ENCODE results near the gene SIGLEC10. TPM values are rescaled to one million over a fixed set of nuclear protein-coding genes. Genes with fewer than 3 reads are reported as not detected.

The SIGLEC10 gene
- total and polyA plus RNA-seq, 2 of the 4 experiments (the other 2 are of a cell fraction) = not detected

- Histone ChIP-seq H3K14ac (replicated peaks; ENCODE audit: low read depth, low read length) (no peak overlapping the region), H2BK120ac (ENCODE audit: low read depth, low read length) (no peak overlapping the region), H4K5ac (ENCODE audit: low read depth, low read length) (no peak overlapping the region), H3K36me3 (ENCODE audit: control insufficient read depth, insufficient read depth, low read length) (no peaks in the 10 kb centered on the region), H4K20me1 (ENCODE audit: insufficient read depth, low read length) (no peaks in the 10 kb centered on the region), H3K79me1 (ENCODE audit: low read depth in 1 of 2, low read length in 2 of 2) (no peaks in the 10 kb centered on the region), H3K4me3 (ENCODE audit: insufficient read depth, low read depth, low read length) (no peak overlapping the region), H2AK9ac (replicated peaks; ENCODE audit: low read depth, low read length, poor library complexity) (no peak overlapping the region), H3K18ac (ENCODE audit: low read depth, low read length) (no peak overlapping the region), H3K4me2 (ENCODE audit: low read depth, low read length) (no peak overlapping the region), H3K27ac (ENCODE audit: insufficient read depth, low read length) (no peak overlapping the region), H2AK5ac (ENCODE audit: low read depth, low read length) (no peak overlapping the region), H2BK5ac (ENCODE audit: low read depth, low read length, poor library complexity, severe bottlenecking) (no peak overlapping the region), H3K9me1 (ENCODE audit: insufficient read depth, low read length) (no peaks in the 10 kb centered on the region), H2AFZ (replicated peaks; ENCODE audit: low read length, poor library complexity) (no peak overlapping the region), H2BK20ac (ENCODE audit: low read depth, low read length) (no peak overlapping the region), H3K4ac (ENCODE audit: low read depth, low read length) (no peak overlapping the region), H3K23ac (ENCODE audit: low read depth, low read length) (no peak overlapping the region), H2BK15ac (ENCODE audit: low read depth, low read length) (no peak overlapping the region), H3K9me3 (ENCODE audit: control insufficient read depth, insufficient read depth, low read length) (no peaks in the 10 kb centered on the region), H4K91ac (ENCODE audit: insufficient read depth, low read depth, low read length) (no peak overlapping the region), H3K56ac (ENCODE audit: extremely low read depth, insufficient read depth, low read length) (no peak overlapping the region; the same call in 1 of the 2 replicates), H3K27me3 (ENCODE audit: control insufficient read depth, insufficient read depth, low read length) (no peaks in the 10 kb centered on the region), H4K8ac (ENCODE audit: low read depth in 2 of 2, low read length in 2 of 2) (no peak overlapping the region), H3K9ac (ENCODE audit: low read depth, low read length) (no peak overlapping the region), H3K4me1 (ENCODE audit: control insufficient read depth, insufficient read depth, low read length) (no peaks in the 10 kb centered on the region)
- ChIA-PET CTCF (no interaction called here), POLR2A (ENCODE audit: unreplicated experiment) (no interaction called here)
- ATAC-seq (ENCODE audit: low read depth) (no peak), DNase-seq (no peak)
- no TSS peak for BruUV-seq (replicated peaks)
- WGBS, 2 experiments (ENCODE audit: extremely low coverage in 2 of 2, insufficient read length in 1 of 2) = 60% methylated on average over 1 of the region's 15 CpGs; no CpG with 5 or more reads in 1 of the 2 experiments
- intact Hi-C loops (cut with micrococcal nuclease) (no loop called here), dilution Hi-C loops (cut with HindIII; ENCODE audit: low sequenced_read_pairs, unreplicated experiment) (no loop called here), in situ Hi-C loops (cut with MboI; ENCODE audit: low sequenced_read_pairs) (no loop called here)
- TF ChIP-seq NFE2L2 (IDR thresholded peaks at IDR 0.05; ENCODE audit: low read depth, low read length) (no peak), POLR2A (IDR thresholded peaks at IDR 0.05; ENCODE audit: low read depth, low read length) (no peak), CEBPB (IDR thresholded peaks at IDR 0.05; ENCODE audit: low read depth, low read length) (no peak), RCOR1 (IDR thresholded peaks at IDR 0.05; ENCODE audit: insufficient replicate concordance, low read length) (no peak)
- TF ChIP-seq, protein P1, sequence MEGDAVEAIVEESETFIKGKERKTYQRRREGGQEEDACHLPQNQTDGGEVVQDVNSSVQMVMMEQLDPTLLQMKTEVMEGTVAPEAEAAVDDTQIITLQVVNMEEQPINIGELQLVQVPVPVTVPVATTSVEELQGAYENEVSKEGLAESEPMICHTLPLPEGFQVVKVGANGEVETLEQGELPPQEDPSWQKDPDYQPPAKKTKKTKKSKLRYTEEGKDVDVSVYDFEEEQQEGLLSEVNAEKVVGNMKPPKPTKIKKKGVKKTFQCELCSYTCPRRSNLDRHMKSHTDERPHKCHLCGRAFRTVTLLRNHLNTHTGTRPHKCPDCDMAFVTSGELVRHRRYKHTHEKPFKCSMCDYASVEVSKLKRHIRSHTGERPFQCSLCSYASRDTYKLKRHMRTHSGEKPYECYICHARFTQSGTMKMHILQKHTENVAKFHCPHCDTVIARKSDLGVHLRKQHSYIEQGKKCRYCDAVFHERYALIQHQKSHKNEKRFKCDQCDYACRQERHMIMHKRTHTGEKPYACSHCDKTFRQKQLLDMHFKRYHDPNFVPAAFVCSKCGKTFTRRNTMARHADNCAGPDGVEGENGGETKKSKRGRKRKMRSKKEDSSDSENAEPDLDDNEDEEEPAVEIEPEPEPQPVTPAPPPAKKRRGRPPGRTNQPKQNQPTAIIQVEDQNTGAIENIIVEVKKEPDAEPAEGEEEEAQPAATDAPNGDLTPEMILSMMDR (conservative IDR thresholded peaks at IDR 0.05; ENCODE audit: low read depth, low read length) = no peak
These were observed 6.3 kb downstream of the SIGLEC10 start for GRCh38 chr19:51410950-51411748.

Data from IMR-90 (cell line).